Choroid plexus epithelial cell (primary cell): ENCODE data around the gene GRPEL1.

Source experiments
- DNase-seq: peaks from one replicate; pipeline ENCODE4 v3.0.0-alpha.2; 2010; ENCODE audit warnings: low read depth
- H3K4me3 ChIP-seq: 2 replicates; pipeline ENCODE4 v1.5.1; 2011; ENCODE audit warnings: low read depth, mild to moderate bottlenecking, control low read depth, low read length, moderate library complexity
- TF ChIP-seq, protein P1 (sequence below): conservative IDR thresholded peaks from 2 replicates; pipeline ENCODE4 v1.5.1; 2011; ENCODE audit warnings: low read depth, mild to moderate bottlenecking, control low read depth, inconsistent platforms, low read length, moderate library complexity

The GRPEL1 gene

DNA sequence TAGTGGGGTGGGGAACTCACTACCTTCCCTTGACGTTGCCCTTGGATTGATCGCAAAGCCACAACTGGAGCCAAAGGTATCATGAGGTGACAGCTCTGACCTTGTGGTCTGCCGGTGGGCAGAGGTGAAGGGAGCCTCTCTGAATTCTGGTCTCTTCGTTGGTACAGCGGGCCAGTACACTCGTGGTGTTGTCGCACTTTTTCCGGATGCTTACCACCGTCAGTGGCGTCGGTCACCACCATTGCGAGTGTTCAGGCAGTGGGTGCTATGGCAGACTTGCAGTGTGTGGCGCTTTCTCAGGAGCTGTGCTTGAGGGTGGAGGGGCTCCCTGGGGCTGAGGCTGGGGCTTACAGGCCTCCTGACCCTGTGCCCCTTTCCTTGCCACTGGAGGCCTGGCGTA lies 5.2 kb upstream of the GRPEL1 start:
- H3K4me3 ChIP-seq: no peak overlapping the region
- TF ChIP-seq, protein P1, sequence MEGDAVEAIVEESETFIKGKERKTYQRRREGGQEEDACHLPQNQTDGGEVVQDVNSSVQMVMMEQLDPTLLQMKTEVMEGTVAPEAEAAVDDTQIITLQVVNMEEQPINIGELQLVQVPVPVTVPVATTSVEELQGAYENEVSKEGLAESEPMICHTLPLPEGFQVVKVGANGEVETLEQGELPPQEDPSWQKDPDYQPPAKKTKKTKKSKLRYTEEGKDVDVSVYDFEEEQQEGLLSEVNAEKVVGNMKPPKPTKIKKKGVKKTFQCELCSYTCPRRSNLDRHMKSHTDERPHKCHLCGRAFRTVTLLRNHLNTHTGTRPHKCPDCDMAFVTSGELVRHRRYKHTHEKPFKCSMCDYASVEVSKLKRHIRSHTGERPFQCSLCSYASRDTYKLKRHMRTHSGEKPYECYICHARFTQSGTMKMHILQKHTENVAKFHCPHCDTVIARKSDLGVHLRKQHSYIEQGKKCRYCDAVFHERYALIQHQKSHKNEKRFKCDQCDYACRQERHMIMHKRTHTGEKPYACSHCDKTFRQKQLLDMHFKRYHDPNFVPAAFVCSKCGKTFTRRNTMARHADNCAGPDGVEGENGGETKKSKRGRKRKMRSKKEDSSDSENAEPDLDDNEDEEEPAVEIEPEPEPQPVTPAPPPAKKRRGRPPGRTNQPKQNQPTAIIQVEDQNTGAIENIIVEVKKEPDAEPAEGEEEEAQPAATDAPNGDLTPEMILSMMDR: no peak

DNA sequence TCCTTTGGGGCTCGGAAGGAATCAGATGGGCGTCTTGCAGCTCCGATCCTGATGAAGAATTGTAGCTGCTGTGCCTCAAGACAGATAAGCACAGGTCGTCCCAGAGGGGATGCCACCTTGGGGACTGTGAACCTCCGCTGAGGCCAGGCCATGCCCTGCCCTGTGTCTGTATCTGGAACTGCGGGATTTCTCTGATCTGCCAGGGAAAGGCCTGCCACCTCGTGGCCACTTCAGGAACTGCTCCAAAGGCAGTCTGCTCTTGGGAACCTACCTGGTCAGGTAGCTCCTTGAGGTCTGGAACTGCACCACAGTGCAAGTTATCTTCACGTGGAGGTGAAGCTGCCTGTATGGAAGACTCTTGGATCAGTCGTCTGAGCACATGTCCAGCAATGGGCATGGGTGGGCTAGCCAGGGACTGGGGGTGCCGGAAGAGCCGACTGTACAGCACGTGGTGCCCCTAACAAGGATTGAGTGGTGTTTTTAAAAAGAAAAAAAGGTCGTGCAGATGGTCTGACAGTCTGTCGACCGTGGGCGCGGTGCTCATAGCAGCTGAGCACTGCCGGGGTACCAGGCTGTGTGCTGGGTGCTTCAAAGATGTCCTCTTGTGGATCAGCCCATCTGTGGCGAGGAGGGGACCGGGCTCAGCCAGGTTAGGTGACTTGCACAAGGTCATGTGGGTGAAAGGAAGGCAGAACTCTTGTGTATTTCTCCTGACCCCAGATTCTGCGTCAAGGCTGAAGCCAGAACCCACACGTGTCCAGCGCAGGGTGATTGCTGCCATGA lies 3.1 kb upstream of the GRPEL1 start:
- TF ChIP-seq, protein P1: peak; percentile 99
- peak; percentile 76 for DNase-seq
- H3K4me3 ChIP-seq: no peak overlapping the region

More for the DNA sequence above, 5.2 kb upstream of the GRPEL1 start:
- DNase-seq: no peak

DNA sequence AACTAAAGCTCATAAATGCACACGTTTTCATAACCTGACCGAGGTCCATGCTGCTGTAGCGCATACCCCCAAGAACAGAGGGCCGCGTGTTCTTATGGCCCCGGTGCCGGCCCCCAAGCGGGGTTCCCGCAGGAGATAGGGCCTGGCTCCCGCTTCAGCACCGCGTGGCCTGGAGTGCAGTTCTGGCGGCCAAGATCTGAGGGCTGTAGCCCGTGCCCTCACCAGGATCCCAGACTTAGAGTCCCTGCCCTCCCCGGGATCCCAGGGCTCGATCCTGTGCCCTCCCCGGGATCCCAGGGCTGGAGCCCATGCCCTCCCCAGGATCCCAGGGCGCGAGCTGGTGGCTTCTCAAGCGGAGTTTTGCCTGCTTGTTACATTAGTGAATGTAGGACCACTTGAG lies 1.0 kb upstream of the GRPEL1 start:
- no peak for DNase-seq
- H3K4me3 ChIP-seq: peak overlapping the region; percentile 84
- TF ChIP-seq, protein P1: no peak

DNA sequence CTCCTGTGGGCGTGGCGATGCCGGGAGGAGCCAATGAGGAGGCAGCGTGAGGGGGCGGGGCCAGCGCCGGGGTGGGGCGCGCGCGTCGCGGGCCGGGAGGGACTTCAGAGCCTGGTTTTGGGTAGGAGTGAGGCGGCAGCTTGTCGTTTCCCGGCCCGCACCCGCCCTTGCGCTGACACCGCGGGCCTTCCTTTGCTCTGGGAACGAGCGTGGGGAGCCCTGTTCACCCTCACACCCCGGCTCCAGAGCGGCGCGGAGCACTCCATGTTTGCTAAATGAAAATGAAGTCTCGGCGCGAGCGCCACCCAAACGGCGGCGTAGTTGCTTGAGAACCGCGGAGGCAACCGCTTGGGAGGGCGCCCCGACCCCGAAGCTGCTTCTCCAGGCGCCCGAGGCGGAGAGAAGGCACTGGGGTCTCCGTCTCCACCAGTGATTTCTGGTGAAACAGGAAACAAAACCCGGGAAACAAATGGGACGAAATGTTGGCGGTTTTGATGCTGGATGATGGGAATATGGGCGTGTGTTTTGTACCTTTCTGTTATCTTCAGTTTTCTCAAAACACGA lies 497 bp upstream of the GRPEL1 start:
- DNase-seq: no peak
- TF ChIP-seq, protein P1: peak; percentile 22
- H3K4me3 ChIP-seq: peak overlapping the region; percentile 84

DNA sequence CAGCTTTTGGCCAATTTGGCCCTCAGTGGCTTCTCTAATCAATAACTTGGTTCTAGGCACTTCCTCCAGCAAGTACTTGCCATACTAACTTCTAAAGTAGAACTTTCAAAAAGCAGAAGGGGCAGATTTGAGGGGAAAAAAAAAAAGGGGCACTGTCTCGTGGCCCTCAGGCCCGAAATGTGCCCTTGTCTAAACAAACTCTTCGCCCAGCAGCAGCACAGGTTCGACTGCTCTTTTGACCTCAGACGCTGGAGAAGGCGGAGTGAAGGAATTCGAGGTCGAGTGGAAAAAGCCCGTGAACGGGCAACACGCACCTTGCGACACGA lies 775 bp downstream of the GRPEL1 start:
- peak overlapping the region; percentile 91 for H3K4me3 ChIP-seq
- TF ChIP-seq, protein P1: no peak
- no peak for DNase-seq

DNA sequence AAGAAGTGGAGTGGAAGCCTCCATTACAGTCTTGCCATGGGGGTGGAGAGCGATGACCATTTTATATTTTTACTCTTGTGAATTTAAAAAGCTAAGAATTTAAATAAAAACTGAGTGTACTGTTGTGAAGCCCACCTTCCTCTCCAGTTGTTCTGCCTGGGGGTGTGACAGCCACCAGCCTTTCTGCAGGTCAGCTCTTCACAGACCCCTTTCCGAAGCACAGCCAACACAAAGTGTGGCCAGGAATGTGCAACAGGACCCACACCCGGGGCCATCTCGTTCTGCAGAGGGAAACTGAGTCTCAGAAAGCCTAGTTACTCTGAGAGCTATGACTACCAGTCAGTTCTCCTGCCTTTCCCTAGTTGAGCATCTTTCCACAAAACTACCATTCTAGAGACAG lies 1.4 kb downstream of the GRPEL1 start:
- TF ChIP-seq, protein P1: no peak
- H3K4me3 ChIP-seq: no peak overlapping the region
- no peak for DNase-seq

DNA sequence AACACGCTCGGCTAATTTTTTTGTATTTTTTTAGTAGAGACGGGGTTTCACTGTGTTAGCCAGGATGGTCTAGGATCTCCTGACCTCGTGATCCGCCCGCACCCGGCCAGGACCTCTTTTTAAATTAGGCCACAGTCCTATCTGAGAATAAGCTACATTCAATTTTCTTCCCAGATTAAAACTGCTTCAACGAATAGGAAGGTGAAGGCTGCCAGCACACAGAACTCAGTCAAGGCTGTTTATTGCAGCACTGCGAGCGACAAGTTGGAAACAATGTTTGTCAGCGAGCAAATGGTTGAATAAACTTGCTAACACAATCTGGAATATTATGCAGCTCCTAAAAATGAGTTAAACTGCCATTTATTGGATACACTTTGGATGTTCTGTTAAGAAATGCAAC lies 1.9 kb downstream of the GRPEL1 start:
- TF ChIP-seq, protein P1: no peak
- H3K4me3 ChIP-seq: no peak overlapping the region
- DNase-seq: no peak
